ENCODE data around the gene HHIPL1.

Gene HHIPL1

DNA sequence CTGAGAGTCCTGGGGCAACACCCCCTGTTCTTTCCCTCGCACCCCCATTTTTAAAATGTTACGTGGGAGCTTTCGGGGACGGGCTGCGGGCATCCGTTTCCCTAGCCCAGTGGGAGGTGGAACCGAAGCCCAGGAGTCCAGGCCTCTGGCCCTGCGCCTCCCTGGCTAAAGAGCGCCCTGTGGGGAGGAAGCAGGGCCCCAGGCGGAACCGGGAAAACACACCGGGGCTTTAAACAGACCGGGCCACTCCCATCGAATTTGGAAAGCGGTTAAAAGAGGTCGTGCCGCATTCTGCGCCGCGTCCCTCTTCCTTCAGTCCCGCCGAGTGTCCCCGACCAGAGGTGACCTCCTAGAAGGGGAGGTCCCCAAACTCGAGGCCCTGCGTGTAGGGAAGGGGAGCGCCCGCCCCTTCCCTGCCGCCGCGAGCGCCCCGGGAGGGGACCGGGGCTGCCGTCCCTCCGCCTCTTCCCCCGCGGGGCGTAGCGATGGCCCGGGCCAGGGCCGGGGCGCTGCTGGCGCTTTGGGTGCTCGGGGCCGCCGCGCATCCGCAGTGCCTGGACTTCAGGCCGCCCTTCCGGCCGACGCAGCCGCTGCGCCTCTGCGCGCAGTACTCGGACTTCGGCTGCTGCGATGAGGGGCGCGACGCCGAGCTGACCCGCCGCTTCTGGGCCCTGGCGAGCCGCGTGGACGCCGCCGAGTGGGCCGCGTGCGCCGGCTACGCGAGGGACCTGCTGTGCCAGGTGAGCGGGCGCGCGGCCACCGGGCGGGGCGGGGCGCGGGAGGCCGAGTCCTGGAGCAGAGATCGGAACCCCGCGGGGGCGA is at the start of gene HHIPL1:
TSS of gene HHIPL1 (plus strand) at position 407 of the 822 bp plus-strand sequence. CDS start at position 486, 79 bp downstream.
- DNase-seq (ENCODE audit: low read depth): no peak

DNA sequence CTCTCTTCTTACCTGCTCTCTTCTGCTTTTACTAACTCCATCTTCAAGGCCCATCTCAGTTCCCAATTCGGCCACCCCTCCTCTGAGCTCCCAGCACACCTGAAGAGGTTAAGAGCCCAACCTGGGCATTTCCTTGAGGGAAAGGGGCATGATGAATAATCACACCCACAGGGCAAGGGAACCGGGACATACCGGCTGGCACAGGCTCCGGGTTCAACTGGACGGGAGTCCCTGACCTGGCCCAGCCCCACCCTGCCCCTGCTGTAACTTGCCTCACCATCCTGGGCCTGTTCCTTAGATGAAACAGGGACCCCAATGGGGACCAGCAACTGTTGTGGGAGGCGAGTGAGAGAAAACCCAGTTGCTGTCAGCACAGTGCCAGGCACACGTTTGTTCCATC is 49.4 kb upstream of the HHIPL1 start:
- no peak for DNase-seq (ENCODE audit: low read depth)

DNA sequence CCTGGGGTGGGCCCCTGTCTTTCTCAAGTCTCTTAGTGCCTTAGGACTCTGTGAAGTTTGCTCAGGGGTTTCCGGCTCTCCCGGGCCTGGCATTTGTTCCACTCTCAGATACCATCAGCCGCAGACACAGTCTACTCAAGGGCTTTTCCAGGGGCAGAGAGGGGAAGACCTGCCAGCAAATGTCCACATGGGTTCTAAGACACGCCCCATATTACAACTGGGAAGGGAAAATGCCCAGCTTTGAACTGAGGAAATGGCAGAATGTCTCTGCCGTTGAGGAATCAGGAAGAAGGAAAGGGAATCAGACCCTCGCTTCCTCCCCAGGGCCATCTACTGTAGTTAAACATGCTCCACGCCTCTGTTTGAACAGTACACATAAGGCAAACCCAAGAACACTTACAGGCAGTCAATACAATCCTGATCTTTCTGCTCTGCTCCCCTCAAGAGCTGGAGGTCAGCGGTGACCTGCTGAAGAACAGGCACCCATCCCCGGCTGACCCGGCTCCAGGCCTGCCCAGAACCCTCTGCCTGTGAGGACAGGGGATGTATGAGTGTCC is 48.8 kb upstream of the HHIPL1 start:
- no peak for DNase-seq (ENCODE audit: low read depth)

DNA sequence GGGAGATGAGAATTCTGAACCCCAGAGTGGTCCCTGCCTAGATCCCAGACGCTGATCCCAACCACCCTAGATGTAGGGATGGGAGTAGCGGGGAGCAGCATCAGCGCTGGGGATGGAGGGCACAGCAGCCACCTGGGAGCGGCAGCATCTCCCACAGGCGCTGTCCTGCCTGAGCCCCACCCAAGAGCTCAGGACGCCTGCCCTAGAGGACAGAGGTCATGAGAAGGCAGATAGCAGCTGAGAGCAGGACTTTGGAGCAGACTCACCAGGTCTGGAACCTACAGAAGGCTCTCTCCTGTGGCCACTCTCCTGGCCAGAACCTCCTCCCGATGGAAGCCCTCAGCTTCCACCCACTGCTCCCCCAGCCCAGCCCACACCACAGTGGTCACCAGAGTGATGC is 48.2 kb upstream of the HHIPL1 start:
- no peak for DNase-seq (ENCODE audit: low read depth)

DNA sequence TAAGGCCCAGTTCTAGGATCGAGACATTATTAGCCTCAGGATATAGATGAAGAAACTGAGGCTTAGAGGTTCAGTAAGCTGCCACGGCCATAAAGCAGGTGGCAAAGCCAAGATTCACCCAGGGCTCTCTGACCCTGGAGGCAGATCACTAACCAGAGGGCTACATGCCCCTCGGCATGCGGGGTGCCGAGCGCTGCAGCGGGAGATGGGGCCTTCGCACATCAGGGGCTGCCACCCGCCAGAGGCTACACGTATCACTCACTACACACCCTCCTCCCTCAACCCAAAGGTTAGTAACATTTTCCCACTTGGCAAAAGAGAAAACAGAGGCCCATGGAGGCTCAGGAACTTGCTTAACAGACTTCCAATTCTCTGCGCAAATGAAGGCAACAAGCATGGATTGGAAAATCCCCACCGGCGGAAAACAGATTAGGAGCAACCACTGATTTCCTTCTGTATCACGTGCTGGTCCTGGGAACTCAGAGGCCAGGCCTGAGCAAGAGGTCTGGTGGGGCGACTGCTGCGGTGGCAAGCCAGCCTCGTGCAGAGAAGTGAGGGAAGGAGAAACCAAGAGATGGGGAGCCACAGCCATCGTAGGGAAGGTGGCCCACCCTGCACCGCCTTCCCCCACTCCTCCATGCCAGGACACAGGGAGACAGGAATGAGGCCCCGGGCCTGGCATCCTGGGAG is 46.9 kb upstream of the HHIPL1 start:
- no peak for DNase-seq (ENCODE audit: low read depth)

GRCh38 chr14:99598774-99599173 is 46.2 kb upstream of the HHIPL1 start:
- DNase-seq (ENCODE audit: low read depth): no peak

GRCh38 chr14:99599393-99599792 is 45.5 kb upstream of the HHIPL1 start:
- no peak for DNase-seq (ENCODE audit: low read depth)

DNA sequence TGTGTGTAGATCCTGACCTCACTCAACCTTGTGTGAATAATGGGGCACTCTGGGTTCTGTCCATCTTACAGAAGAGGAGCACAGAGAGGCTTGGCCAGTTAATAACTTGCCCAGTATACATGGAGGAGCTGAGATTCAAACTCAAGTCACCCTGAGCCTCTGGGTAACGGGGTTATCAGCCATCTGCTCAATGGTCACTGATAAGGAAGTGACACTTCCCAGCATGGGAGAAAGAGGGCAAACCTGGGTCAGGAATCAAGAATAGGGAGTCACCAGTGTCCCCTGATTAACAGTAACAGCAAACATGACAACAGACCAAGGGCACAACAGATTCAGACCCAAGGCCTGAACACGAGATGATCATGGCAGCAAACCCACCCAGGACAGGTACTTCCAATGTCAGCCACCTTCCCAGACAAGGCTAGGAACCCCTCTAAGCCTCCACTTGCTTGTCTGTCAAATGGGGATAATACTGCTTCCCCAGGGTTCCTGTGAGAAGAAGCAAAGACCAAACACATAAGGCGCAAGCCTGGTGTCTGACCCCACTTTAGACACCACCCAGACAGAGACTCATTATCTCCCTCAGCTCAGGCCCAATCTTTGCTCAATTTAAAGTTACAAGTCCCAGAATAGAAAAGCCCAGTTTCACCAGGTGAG is 44.6 kb upstream of the HHIPL1 start:
- DNase-seq (ENCODE audit: low read depth): no peak

GRCh38 chr14:99601361-99601831 is 43.5 kb upstream of the HHIPL1 start:
- DNase-seq (ENCODE audit: low read depth): no peak

- no peak for DNase-seq (ENCODE audit: low read depth)
These were observed 42.7 kb upstream of the HHIPL1 start for GRCh38 chr14:99602054-99602787.

DNA sequence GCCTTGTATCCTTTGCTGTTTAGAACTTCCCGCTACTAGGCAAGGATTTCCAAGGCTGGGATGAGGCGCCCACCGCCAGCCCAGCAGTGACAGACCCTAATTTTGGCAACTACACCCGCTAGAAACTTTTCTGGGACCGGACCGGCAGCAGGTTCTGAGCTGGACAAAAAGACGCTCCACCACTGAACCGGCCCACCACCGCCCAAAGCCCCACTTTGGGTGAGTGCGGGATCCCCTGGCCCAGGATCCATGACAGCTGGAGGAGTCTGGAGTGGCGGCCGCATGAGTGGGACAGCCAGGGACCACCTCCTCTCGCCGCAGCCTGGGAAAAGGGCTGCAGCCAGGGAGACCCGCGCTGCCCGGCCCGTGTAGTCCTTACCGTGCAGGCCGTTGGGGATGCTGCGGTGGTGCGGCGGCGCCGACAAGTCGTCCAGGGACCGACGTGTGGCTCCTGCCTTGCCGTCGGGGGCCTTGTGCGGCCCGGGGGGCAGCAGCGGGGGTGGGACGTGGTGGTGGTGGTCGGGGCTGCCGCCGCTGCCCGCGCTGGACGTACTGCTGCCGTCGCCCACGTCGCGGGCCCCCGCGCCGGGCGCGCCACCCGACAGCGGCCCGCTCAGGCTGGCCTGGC is 42.0 kb upstream of the HHIPL1 start:
- DNase-seq (ENCODE audit: low read depth): no peak

GRCh38 chr14:99603471-99604277 is 41.3 kb upstream of the HHIPL1 start, which contains the start of gene CCDC85C:
Gene CCDC85C, minus strand, starts transcription at chr14:99604207. Its CDS starts 248 bp downstream, at chr14:99603959.
- DNase-seq (ENCODE audit: low read depth): peak; percentile 26

DNA sequence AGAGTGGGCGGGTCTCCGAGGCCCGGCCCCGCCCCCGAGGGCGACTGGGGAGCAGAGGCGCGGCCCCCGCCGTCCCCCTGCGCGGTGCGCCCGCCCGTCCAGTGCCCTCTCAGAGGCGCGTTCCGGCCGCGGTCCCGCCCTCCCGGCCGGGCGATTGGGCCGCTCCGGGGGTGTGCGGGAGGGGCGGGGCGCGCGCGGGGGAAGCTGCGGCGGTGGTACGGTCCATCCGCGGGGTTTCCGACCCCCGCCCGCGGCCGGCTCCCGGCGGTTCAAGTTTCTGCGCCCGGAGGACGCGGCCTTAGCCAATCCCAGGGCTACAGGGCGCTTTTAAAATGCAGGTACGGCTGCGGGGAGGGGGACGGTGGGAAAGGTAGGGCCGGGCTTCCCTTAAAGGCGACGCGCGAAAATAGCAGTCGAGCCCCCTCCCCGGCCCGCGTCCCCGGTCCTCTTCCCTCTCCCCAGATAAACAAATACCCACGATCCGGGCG is 40.6 kb upstream of the HHIPL1 start:
- peak; percentile 90 for DNase-seq (ENCODE audit: low read depth)

DNA sequence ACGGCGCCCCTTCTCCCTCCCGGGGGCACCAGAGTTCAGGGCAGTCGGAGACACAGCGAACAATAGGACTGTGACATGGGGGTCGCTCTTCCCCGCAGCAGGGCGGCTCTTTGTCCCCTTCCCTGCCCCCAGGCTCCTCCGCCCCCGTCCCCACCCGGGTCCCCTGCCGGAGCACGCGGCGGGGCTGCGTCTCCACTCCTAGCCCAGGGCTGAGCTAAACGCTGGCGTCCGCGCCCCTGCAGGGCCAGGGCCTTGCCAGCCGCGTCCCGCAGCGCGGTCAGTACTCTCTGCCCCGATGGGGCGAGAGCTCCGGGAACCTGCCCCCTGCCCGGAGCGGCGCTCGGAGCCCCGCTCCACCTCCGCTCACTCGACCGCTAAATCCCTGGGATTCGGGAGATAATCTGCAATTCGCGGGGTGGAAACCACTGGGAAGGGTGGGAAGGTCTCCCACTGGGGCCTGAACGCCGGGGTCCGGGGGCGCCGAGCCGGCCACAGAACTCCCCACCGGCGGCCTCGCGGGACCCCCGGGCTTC is 40.1 kb upstream of the HHIPL1 start:
- no peak for DNase-seq (ENCODE audit: low read depth)

DNA sequence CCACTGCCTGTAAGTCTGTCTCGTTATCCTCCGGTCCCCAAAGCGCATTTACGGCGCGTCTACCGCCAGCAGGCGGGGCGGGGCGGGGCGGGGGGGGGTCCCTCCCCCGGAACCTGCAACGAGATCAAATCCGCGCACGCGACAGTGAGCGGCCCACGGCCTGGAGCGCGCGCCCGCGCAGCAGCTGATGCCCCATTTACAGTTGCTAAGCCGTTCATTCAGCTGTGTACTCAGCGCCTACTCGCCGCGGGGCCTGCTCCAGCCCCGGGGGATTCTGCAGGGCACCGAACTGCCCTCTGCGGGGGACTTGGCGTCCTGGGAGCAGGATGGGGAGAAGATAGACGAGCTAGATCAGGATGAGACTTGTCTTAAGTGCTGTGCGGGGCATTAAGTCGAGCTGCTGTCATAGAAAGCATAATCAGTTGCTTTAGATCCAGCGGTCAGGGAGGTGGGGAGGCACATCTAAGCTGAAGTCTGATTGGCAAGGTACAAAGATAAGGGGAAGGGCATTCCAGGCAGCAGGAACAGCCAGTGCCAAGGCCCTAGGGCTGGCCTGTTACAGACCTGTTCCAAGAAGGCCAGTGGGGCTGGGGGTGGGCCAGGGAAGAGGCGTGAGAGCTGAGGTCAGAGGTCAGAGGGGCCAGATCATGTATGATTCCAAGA is 39.5 kb upstream of the HHIPL1 start:
- peak; percentile 64 for DNase-seq (ENCODE audit: low read depth)

- DNase-seq (ENCODE audit: low read depth): no peak
These were observed 38.6 kb upstream of the HHIPL1 start for GRCh38 chr14:99606359-99606758.

DNA sequence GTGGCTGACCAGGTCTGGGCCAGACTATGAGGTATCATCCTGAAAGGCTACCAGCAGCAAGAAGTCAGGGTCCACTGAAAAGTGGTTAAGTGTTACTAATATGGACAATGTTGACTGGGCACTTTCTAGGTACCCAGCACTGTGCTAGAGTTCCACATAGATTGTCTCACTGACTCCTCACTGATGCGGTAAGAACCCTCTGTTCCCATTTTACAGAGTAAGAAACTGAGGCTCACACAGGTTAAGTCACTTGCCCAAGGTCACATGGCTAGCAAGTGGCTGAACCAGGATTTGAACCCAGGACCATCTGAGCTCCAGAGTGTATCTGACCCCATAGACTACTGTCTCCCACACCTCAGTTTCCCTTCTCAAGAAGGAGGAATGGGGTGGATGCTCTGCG is 36.3 kb upstream of the HHIPL1 start:
- no peak for DNase-seq (ENCODE audit: low read depth)

- no peak for DNase-seq (ENCODE audit: low read depth)
These were observed 35.4 kb upstream of the HHIPL1 start for GRCh38 chr14:99609245-99610170.
